BLaER1 treated with 17β-estradiol and CSF1 and Interleukin-3, amounts not matched to agents 10 nM and 100 nM (cell line): ENCODE results near the gene LYPD5.
A peak's percentile ranks its signal among the peaks of the same experiment; 100 is the strongest.
"Not testable (repeated sequence)": the region's sequence is repeated elsewhere in the genome, so short reads cannot be mapped to it uniquely, and the experiment has no call there.

ENCODE experiments used
- H3K27ac ChIP-seq, 11 experiments: shearing (Covaris generic); formaldehyde crosslinking; 2 replicates each; pipeline ENCODE4 v1.8.1; 2022
- H3K27me3 ChIP-seq, 11 experiments: shearing (Covaris generic); formaldehyde crosslinking; 2 replicates each; pipeline ENCODE4 v1.8.1; 2022
- H3K36me3 ChIP-seq, 11 experiments: shearing (Covaris generic); formaldehyde crosslinking; 2 replicates each; pipeline ENCODE4 v1.8.1; 2022
- H3K4me1 ChIP-seq, 10 experiments: shearing (Covaris generic); formaldehyde crosslinking; 2 replicates each; pipeline ENCODE4 v1.8.1; 2022
- H3K4me2 ChIP-seq, 11 experiments: shearing (Covaris generic); formaldehyde crosslinking; 2 replicates each; pipeline ENCODE4 v1.8.1; 2022
- H3K4me3 ChIP-seq, 10 experiments: shearing (Covaris generic); formaldehyde crosslinking; 2 replicates each; pipeline ENCODE4 v1.8.1; 2022
- H3K9ac ChIP-seq, 11 experiments: shearing (Covaris generic); formaldehyde crosslinking; 2 replicates each; pipeline ENCODE4 v1.8.1; 2022
- H3K9me3 ChIP-seq, 11 experiments: shearing (Covaris generic); formaldehyde crosslinking; replicated peaks in 1 of 11; 2 replicates each; pipeline ENCODE4 v1.8.1; 2022
- H4K20me1 ChIP-seq, 11 experiments: shearing (Covaris generic); formaldehyde crosslinking; 2 replicates each; pipeline ENCODE4 v1.8.1; 2022
- Cebpa-rat ChIP-seq, 11 experiments: shearing (Covaris generic); IDR thresholded peaks; 2 replicates each; pipeline ENCODE4 v1.8.1; 2022

Gene LYPD5

GRCh38 chr19:43807651-43808050 lies 5.4 kb upstream of the LYPD5 start:
- no peak overlapping the region for H3K27ac ChIP-seq
- peaks cover 0 to 29% (median 0%) of the 10 kb centered on the region in 10 experiments; a peak in 6 of 20 replicates for H3K4me1 ChIP-seq
- H3K4me3 ChIP-seq, result no peak overlapping the region
- TF ChIP-seq Cebpa-rat (IDR thresholded peaks at IDR 0.05), result no peak
- H3K4me2 ChIP-seq, result no peak overlapping the region
- no peaks in the 10 kb centered on the region for H3K27me3 ChIP-seq
- no peaks in the 10 kb centered on the region for H4K20me1 ChIP-seq
- no peaks in the 10 kb centered on the region for H3K9me3 ChIP-seq
- no peak overlapping the region for H3K9ac ChIP-seq
- no peaks in the 10 kb centered on the region for H3K36me3 ChIP-seq

- Histone ChIP-seq H3K9ac (no peak overlapping the region), H3K27ac (no peak overlapping the region), H3K4me2 (no peak overlapping the region), H3K27me3 (no peaks in the 10 kb centered on the region), H3K4me1 (peaks cover 0 to 22% (median 0%) of the 10 kb centered on the region in 10 experiments; a peak in 6 of 20 replicates), H3K36me3 (no peaks in the 10 kb centered on the region), H4K20me1 (no peaks in the 10 kb centered on the region), H3K9me3 (no peaks in the 10 kb centered on the region), H3K4me3 (no peak overlapping the region)
- no peak for TF ChIP-seq Cebpa-rat (IDR thresholded peaks at IDR 0.05)
These were observed 4.6 kb upstream of the LYPD5 start for GRCh38 chr19:43806848-43807247.

- H3K4me3 ChIP-seq, H3K9me3 ChIP-seq, H3K27me3 ChIP-seq, H3K36me3 ChIP-seq, H3K9ac ChIP-seq, H3K27ac ChIP-seq, H3K4me2 ChIP-seq, H4K20me1 ChIP-seq: not testable (repeated sequence)
- peak in 1 of 11 experiments; percentile 12; a peak in 1 of 22 replicates for TF ChIP-seq Cebpa-rat (IDR thresholded peaks at IDR 0.05)
- H3K4me1 ChIP-seq, result peaks cover 0 to 17% (median 0%) of the 10 kb centered on the region in 10 experiments; a peak in 6 of 20 replicates
These were observed 4.2 kb upstream of the LYPD5 start for GRCh38 chr19:43806401-43806800.

GRCh38 chr19:43804432-43804831 lies 2.2 kb upstream of the LYPD5 start:
- TF ChIP-seq Cebpa-rat (IDR thresholded peaks at IDR 0.05), result no peak
- Histone ChIP-seq H4K20me1 (no peaks in the 10 kb centered on the region), H3K27ac (no peak overlapping the region; a peak in 2 of 22 replicates), H3K27me3 (no peaks in the 10 kb centered on the region), H3K36me3 (no peaks in the 10 kb centered on the region), H3K9ac (peak overlapping the region in 1 of 11 experiments; percentile 36; a peak in 2 of 22 replicates), H3K4me2 (peak overlapping the region in 3 of 11 experiments; percentile 32 to 52 (median 45); a peak in 5 of 22 replicates), H3K4me3 (peak overlapping the region in 2 of 10 experiments; percentile 31 to 37; a peak in 3 of 20 replicates), H3K4me1 (peaks cover 0 to 17% (median 5%) of the 10 kb centered on the region in 10 experiments; a peak in 9 of 20 replicates), H3K9me3 (no peaks in the 10 kb centered on the region)

- H3K9ac ChIP-seq, result peak overlapping the region in 1 of 11 experiments; percentile 28; a peak in 1 of 22 replicates
- H3K4me2 ChIP-seq, result peak overlapping the region in 7 of 11 experiments; percentile 46 to 95 (median 93); a peak in 11 of 22 replicates
- H3K4me3 ChIP-seq, result no peak overlapping the region
- H3K4me1 ChIP-seq, result peaks cover 8 to 29% (median 20%) of the 10 kb centered on the region in 10 experiments
- H3K9me3 ChIP-seq, result peaks cover 0 to 15% (median 0%) of the 10 kb centered on the region in 11 experiments; a peak in 5 of 22 replicates
- no peak overlapping the region for H3K27ac ChIP-seq
- TF ChIP-seq Cebpa-rat (IDR thresholded peaks at IDR 0.05), result no peak
- H3K27me3 ChIP-seq, result no peaks in the 10 kb centered on the region
- no peaks in the 10 kb centered on the region for H4K20me1 ChIP-seq
- H3K36me3 ChIP-seq, result no peaks in the 10 kb centered on the region
These were observed 2.6 kb downstream of the LYPD5 start for GRCh38 chr19:43799502-43800142.

GRCh38 chr19:43798546-43799409 lies 3.5 kb downstream of the LYPD5 start:
- H3K27ac ChIP-seq, result 0 out of 22 replicates have a peak overlapping the region, but pooled peaks of 1 of the 11 experiments have one; percentile 14
- H4K20me1 ChIP-seq, result no peaks in the 10 kb centered on the region
- no peaks in the 10 kb centered on the region for H3K36me3 ChIP-seq
- peaks cover 8 to 21% (median 19%) of the 10 kb centered on the region in 10 experiments for H3K4me1 ChIP-seq
- peak overlapping the region in 9 of 10 experiments; percentile 10 to 60 (median 45); a peak in 14 of 20 replicates for H3K4me3 ChIP-seq
- H3K27me3 ChIP-seq, result no peaks in the 10 kb centered on the region
- H3K4me2 ChIP-seq, result peak overlapping the region; percentile 81 to 96 (median 92)
- TF ChIP-seq Cebpa-rat (IDR thresholded peaks at IDR 0.05), result no peak
- H3K9ac ChIP-seq, result peak overlapping the region in 8 of 11 experiments; percentile 15 to 55 (median 45); a peak in 8 of 22 replicates
- peaks cover 0 to 16% (median 0%) of the 10 kb centered on the region in 11 experiments; a peak in 5 of 22 replicates for H3K9me3 ChIP-seq

GRCh38 chr19:43798026-43798545 lies 4.2 kb downstream of the LYPD5 start:
- no peaks in the 10 kb centered on the region for H3K27me3 ChIP-seq
- no peaks in the 10 kb centered on the region for H4K20me1 ChIP-seq
- peak overlapping the region in 5 of 10 experiments; percentile 39 to 60 (median 52); a peak in 8 of 20 replicates for H3K4me3 ChIP-seq
- no peaks in the 10 kb centered on the region for H3K36me3 ChIP-seq
- no peak overlapping the region for H3K9ac ChIP-seq
- no peak for TF ChIP-seq Cebpa-rat (IDR thresholded peaks at IDR 0.05)
- H3K4me2 ChIP-seq, result peak overlapping the region; percentile 81 to 96 (median 92)
- H3K4me1 ChIP-seq, result peaks cover 11 to 21% (median 19%) of the 10 kb centered on the region in 10 experiments
- H3K27ac ChIP-seq, result no peak overlapping the region
- H3K9me3 ChIP-seq, result peaks cover 0 to 16% (median 0%) of the 10 kb centered on the region in 11 experiments; a peak in 5 of 22 replicates

- TF ChIP-seq Cebpa-rat (IDR thresholded peaks at IDR 0.05), result no peak
- Histone ChIP-seq H3K4me2 (no peak overlapping the region), H3K36me3 (no peaks in the 10 kb centered on the region), H3K9ac (no peak overlapping the region), H4K20me1 (no peaks in the 10 kb centered on the region), H3K27me3 (no peaks in the 10 kb centered on the region), H3K27ac (no peak overlapping the region), H3K4me3 (no peak overlapping the region), H3K9me3 (peaks cover 0 to 16% (median 0%) of the 10 kb centered on the region in 11 experiments; a peak in 5 of 22 replicates), H3K4me1 (peaks cover 11 to 21% (median 19%) of the 10 kb centered on the region in 10 experiments)
These were observed 4.7 kb downstream of the LYPD5 start for GRCh38 chr19:43797556-43797955.
